Panc1 (cell line): Measurements from ENCODE around the gene CDC45.

Experiments used
- CTCF ChIP-seq: fragments of 450-650 bp; IDR thresholded peaks from 2 replicates; pipeline ENCODE4 v1.5.1; 2017; ENCODE audit warnings: mild to moderate bottlenecking
- POLR2AphosphoS5 ChIP-seq: IDR thresholded peaks from 2 replicates; pipeline ENCODE4 v1.6.1; 2012; ENCODE audit warnings: mild to moderate bottlenecking, low read depth, low read length, moderate library complexity
- TCF7L2 ChIP-seq: IDR thresholded peaks from 2 replicates; pipeline ENCODE4 v1.6.1; 2011; ENCODE audit warnings: mild to moderate bottlenecking, low read depth, low read length, inconsistent platforms
- TF ChIP-seq, protein P1 (sequence below), 2 experiments: IDR thresholded peaks; 2 replicates each; pipeline ENCODE4 v1.6.1; 2011 to 2012; ENCODE audit warnings: low read depth in 2 of 2, control low read depth in 1 of 2, low read length in 1 of 2, mild to moderate bottlenecking in 1 of 2, moderate library complexity in 1 of 2; ENCODE audit not compliant: insufficient read depth in 1 of 2

DNA sequence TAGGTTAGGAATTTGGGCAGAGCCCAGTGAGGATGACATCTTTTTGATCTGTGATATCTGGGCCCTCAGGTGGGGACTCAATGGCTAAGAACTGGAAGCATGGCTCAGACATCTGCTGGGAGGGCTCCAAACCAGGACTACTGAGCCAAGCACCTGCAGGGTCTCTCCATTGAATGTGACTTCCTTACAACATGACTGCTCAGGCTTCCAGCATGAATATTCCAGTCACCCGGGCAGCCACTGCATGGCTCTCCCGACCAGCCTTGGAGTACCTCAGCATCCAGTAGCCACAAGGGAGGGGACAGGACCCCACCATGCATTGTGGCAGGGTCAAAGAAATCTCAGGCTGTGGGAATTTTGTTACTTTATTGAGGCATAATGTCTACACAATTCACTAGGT, 8.6 kb downstream of the CDC45 start:
- TF ChIP-seq CTCF (no peak), POLR2AphosphoS5 (no peak), TCF7L2 (no peak)
- TF ChIP-seq, protein P1, sequence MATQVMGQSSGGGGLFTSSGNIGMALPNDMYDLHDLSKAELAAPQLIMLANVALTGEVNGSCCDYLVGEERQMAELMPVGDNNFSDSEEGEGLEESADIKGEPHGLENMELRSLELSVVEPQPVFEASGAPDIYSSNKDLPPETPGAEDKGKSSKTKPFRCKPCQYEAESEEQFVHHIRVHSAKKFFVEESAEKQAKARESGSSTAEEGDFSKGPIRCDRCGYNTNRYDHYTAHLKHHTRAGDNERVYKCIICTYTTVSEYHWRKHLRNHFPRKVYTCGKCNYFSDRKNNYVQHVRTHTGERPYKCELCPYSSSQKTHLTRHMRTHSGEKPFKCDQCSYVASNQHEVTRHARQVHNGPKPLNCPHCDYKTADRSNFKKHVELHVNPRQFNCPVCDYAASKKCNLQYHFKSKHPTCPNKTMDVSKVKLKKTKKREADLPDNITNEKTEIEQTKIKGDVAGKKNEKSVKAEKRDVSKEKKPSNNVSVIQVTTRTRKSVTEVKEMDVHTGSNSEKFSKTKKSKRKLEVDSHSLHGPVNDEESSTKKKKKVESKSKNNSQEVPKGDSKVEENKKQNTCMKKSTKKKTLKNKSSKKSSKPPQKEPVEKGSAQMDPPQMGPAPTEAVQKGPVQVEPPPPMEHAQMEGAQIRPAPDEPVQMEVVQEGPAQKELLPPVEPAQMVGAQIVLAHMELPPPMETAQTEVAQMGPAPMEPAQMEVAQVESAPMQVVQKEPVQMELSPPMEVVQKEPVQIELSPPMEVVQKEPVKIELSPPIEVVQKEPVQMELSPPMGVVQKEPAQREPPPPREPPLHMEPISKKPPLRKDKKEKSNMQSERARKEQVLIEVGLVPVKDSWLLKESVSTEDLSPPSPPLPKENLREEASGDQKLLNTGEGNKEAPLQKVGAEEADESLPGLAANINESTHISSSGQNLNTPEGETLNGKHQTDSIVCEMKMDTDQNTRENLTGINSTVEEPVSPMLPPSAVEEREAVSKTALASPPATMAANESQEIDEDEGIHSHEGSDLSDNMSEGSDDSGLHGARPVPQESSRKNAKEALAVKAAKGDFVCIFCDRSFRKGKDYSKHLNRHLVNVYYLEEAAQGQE (IDR thresholded peaks at IDR 0.05; ENCODE audit: insufficient read depth in 1 of 2, low read depth in 2 of 2, low read length in 1 of 2): no peak
